Mammary epithelial cell (primary cell): ENCODE results near the gene STK32A.

Experiments used
- EZH2 ChIP-seq: IDR thresholded peaks from 2 replicates; pipeline ENCODE4 v1.6.1; 2012; ENCODE audit warnings: low read length, inconsistent platforms, borderline replicate concordance
- TF ChIP-seq, protein P1 (sequence below), 2 donors: IDR thresholded peaks in 1 of 2; conservative IDR thresholded peaks in 1 of 2; 2 replicates each; pipeline ENCODE4 v1.5.1; 2011 to 2012; ENCODE audit warnings: inconsistent platforms in 2 of 2, low read length in 2 of 2, mild to moderate bottlenecking in 2 of 2, control low read depth in 1 of 2, low read depth in 1 of 2; ENCODE audit not compliant: insufficient read depth in 1 of 2; ENCODE audit errors: extremely low read depth in 1 of 2

DNA sequence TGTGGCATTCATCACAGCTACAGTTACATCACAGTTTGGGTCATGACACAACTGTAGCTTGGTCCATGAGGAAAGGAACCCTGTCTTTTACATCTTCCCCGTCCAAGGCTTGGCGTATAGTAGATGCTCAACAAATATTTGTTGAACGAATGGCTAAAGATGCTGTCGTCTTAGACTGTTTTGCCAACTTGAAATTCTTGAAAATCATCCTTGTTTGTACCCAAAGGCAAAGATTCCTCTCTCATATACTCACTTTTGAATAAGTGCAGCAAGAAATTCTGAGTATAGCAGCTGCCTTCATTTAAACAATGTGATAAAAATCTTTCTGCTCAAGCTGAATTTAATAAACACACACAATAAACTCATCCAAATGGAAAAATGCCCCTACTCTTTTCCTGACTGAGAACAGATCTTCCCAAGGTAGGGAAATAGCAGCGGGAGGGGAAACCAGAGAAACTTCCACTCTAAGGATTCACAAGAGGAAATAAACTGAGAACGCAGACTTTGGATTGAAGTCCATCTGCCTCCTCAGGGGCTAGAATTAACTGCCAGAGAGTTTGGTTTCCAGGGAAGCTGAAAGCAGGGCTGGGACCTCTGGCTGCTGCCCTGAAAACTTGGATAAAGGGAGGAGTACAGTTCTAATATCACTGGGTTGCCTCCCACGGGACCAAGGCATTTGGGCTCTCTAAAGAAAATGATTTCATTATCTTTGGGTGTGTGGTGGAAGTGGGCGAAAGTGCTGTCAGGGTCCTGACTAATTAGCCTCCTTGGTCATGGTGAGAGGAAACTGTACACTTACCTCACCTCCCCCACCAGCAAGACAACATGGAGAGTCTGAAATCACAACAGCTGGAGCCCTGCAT is 175.9 kb downstream of the STK32A start:
- TF ChIP-seq, protein P1, sequence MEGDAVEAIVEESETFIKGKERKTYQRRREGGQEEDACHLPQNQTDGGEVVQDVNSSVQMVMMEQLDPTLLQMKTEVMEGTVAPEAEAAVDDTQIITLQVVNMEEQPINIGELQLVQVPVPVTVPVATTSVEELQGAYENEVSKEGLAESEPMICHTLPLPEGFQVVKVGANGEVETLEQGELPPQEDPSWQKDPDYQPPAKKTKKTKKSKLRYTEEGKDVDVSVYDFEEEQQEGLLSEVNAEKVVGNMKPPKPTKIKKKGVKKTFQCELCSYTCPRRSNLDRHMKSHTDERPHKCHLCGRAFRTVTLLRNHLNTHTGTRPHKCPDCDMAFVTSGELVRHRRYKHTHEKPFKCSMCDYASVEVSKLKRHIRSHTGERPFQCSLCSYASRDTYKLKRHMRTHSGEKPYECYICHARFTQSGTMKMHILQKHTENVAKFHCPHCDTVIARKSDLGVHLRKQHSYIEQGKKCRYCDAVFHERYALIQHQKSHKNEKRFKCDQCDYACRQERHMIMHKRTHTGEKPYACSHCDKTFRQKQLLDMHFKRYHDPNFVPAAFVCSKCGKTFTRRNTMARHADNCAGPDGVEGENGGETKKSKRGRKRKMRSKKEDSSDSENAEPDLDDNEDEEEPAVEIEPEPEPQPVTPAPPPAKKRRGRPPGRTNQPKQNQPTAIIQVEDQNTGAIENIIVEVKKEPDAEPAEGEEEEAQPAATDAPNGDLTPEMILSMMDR (conservative IDR thresholded peaks at IDR 0.05 in 1 of 2, IDR thresholded peaks at IDR 0.05 in 1 of 2; ENCODE audit: extremely low read depth in 1 of 2, insufficient read depth in 1 of 2, low read depth in 1 of 2, low read length in 2 of 2): no peak
- TF ChIP-seq EZH2: no peak
